GM12878 (cell line): Measurements from ENCODE around the gene TCF25. TPM values are rescaled to one million over a fixed set of nuclear protein-coding genes. Genes with fewer than 3 reads are reported as not detected.
A peak's percentile ranks its signal among the peaks of the same experiment; 100 is the strongest.

ENCODE experiments used
- ASH2L ChIP-seq: fragments of 300-600, 200-600 bp; sonication (generic); IDR thresholded peaks from 2 replicates; pipeline ENCODE4 v1.6.1; 2017; ENCODE audit warnings: low read depth, mild to moderate bottlenecking, borderline replicate concordance
- ATF3 ChIP-seq: IDR thresholded peaks from 2 replicates; pipeline ENCODE4 v1.6.1; 2011; ENCODE audit warnings: low read depth, mild to moderate bottlenecking, low read length, moderate library complexity, borderline replicate concordance; ENCODE audit errors: extremely low read depth
- BCLAF1 ChIP-seq: fragments of 450-650 bp; IDR thresholded peaks from 2 replicates; pipeline ENCODE4 v1.6.1; 2017; ENCODE audit warnings: antibody characterized with exemption, mild to moderate bottlenecking, moderate library complexity
- CREB1 ChIP-seq: IDR thresholded peaks from 2 replicates; pipeline ENCODE4 v1.6.1; 2012; ENCODE audit warnings: low read depth, mild to moderate bottlenecking, inconsistent platforms
- EED ChIP-seq: sonication (generic); IDR thresholded peaks from 2 replicates; pipeline ENCODE4 v1.6.1; 2016; ENCODE audit warnings: antibody characterized with exemption, low read depth
- EGR1 ChIP-seq, 2 experiments: IDR thresholded peaks; 1 replicate in 1 of 2; 2 replicates in 1 of 2; pipeline ENCODE4 v1.6.1; 2011 to 2012; ENCODE audit warnings: low read depth in 2 of 2, low read length in 2 of 2, borderline replicate concordance in 1 of 2, mild to moderate bottlenecking in 1 of 2, moderate library complexity in 1 of 2
- ELK1 ChIP-seq: IDR thresholded peaks from 2 replicates; pipeline ENCODE4 v1.6.1; 2012; ENCODE audit warnings: low read depth, low read length, improper control_type of control experiment
- EP300 ChIP-seq, 2 experiments: fragments of 150-350 bp in 1 of 2; IDR thresholded peaks; 2 replicates each; pipeline ENCODE4 v1.6.1; 2011 to 2012; ENCODE audit warnings: low read depth in 2 of 2, low read length in 2 of 2, borderline replicate concordance in 1 of 2, improper control_type of control experiment in 1 of 2, inconsistent platforms in 1 of 2; ENCODE audit not compliant: control insufficient read depth in 1 of 2
- EZH2 ChIP-seq: IDR thresholded peaks from 2 replicates; pipeline ENCODE4 v1.6.1; 2012; ENCODE audit warnings: low read depth, mild to moderate bottlenecking, control low read depth, inconsistent platforms, low read length, borderline replicate concordance; ENCODE audit not compliant: control insufficient read depth
- HDGF ChIP-seq: fragments of 450-650 bp; IDR thresholded peaks from 2 replicates; pipeline ENCODE4 v1.6.1; 2016; ENCODE audit warnings: antibody characterized with exemption
- IKZF2 ChIP-seq, 2 experiments: fragments of 450-650 bp; IDR thresholded peaks; 2 replicates each; pipeline ENCODE4 v1.6.1; 2017; ENCODE audit warnings: mild to moderate bottlenecking in 2 of 2, moderate library complexity in 2 of 2
- KLF5 ChIP-seq: fragments of 450-650 bp; IDR thresholded peaks from 2 replicates; pipeline ENCODE4 v1.6.1; 2014; ENCODE audit warnings: mild to moderate bottlenecking; ENCODE audit not compliant: partially characterized antibody
- MAX ChIP-seq: IDR thresholded peaks from 2 replicates; pipeline ENCODE4 v1.6.1; 2012; ENCODE audit warnings: low read depth, low read length, improper control_type of control experiment
- MXI1 ChIP-seq: fragments of 150-350 bp; IDR thresholded peaks from 2 replicates; pipeline ENCODE4 v1.6.1; 2011; ENCODE audit warnings: low read depth, mild to moderate bottlenecking, inconsistent platforms, low read length, improper control_type of control experiment
- MYC ChIP-seq: IDR thresholded peaks from 2 replicates; pipeline ENCODE4 v1.6.1; 2011; ENCODE audit warnings: mild to moderate bottlenecking, low read length, moderate library complexity, inconsistent platforms; ENCODE audit not compliant: insufficient read depth, insufficient replicate concordance, insufficient read length, severe bottlenecking
- PKNOX1 ChIP-seq: fragments of 450-650 bp; IDR thresholded peaks from 2 replicates; pipeline ENCODE4 v1.6.1; 2016; ENCODE audit warnings: mild to moderate bottlenecking
- POLR2A ChIP-seq: IDR thresholded peaks from 2 replicates; pipeline ENCODE4 v1.6.1; 2011; ENCODE audit warnings: low read depth, mild to moderate bottlenecking, low read length
- RB1 ChIP-seq: fragments of 450-650 bp; formaldehyde crosslinking; IDR thresholded peaks from 2 replicates; pipeline ENCODE4 v1.6.1; 2017; ENCODE audit warnings: mild to moderate bottlenecking, borderline replicate concordance
- SMC3 ChIP-seq: IDR thresholded peaks from 2 replicates; pipeline ENCODE4 v1.6.1; 2011; ENCODE audit warnings: low read length, improper control_type of control experiment, borderline replicate concordance
- STAT1 ChIP-seq: fragments of 450-650 bp; conservative IDR thresholded peaks from 2 replicates; pipeline ENCODE4 v1.6.1; 2014; ENCODE audit warnings: antibody characterized with exemption, mild to moderate bottlenecking
- TBL1XR1 ChIP-seq: IDR thresholded peaks from 2 replicates; pipeline ENCODE4 v1.6.1; 2012; ENCODE audit warnings: low read depth, low read length, improper control_type of control experiment
- YBX1 ChIP-seq: fragments of 450-650 bp; IDR thresholded peaks from 2 replicates; pipeline ENCODE4 v1.6.1; 2016; ENCODE audit warnings: antibody characterized with exemption
- YY1 ChIP-seq: IDR thresholded peaks from 2 replicates; pipeline ENCODE4 v1.6.1; 2011; ENCODE audit warnings: low read depth, mild to moderate bottlenecking, low read length
- polyA plus RNA-seq, 11 experiments: library from polyadenylated mRNA; depleted of rRNA in 4 of 11; unstranded in 6 of 11; stranded (reverse) in 5 of 11; fragments of >200 nt; fragmentation: Nextera tagmentation in 4 of 11; fragmentation: Illumina TruSeq in 1 of 11; extraction: Ambion mirVana in 4 of 11; extraction: Trizol in 1 of 11; gene quantifications; 1 replicate in 1 of 11; 2 replicates in 10 of 11; pipeline versions ENCODE4 v1.2.1 to v1.2.3, GENCODE V29; 2011 to 2016; ENCODE audit warnings: inconsistent platforms in 2 of 11, missing spikeins in 2 of 11, low read depth in 1 of 11
- total RNA-seq, 4 experiments: library from RNA; depleted of rRNA in 3 of 4; stranded (reverse); fragments of >200 nt in 3 of 4; fragmentation: Illumina TruSeq in 1 of 4; extraction: Trizol in 1 of 4; gene quantifications; 2 replicates each; pipeline versions ENCODE4 v1.2.1 to v1.2.3, GENCODE V29; 2013 to 2021

The TCF25 gene
- total and polyA plus RNA-seq, 10 of the 15 experiments (the other 5 are each of a cell fraction or from before 2014, with no cell fraction given): 8.4 to 130 (median 89.4) TPM

GRCh38 chr16:89917773-89918452 lies 44.5 kb downstream of the TCF25 start (continued):
- TF ChIP-seq EZH2 (no peak), POLR2A (peak; percentile 79), YBX1 (no peak), PKNOX1 (no peak; the same call in 1 of the 2 replicates), MXI1 (peak; percentile 84), ASH2L (no peak), ELK1 (no peak; the same call in 1 of the 2 replicates), MAX (peak; percentile 93), MYC (peak; percentile 88), RB1 (0 out of 2 replicates have a peak, but pooled peaks have one; percentile 33), IKZF2 (IDR thresholded peaks at IDR 0.05) (peak; percentile 73 to 78), EED (peak; percentile 45; the same call in 1 of the 2 replicates), YY1 (peak; percentile 87), EGR1 (IDR thresholded peaks at IDR 0.05; ENCODE audit: borderline replicate concordance in 1 of 2, low read depth in 2 of 2, low read length in 2 of 2) (peak in 1 of 2 experiments; percentile 24; a peak in 1 of 3 replicates), BCLAF1 (no peak), SMC3 (no peak), STAT1 (no peak), KLF5 (no peak), TBL1XR1 (no peak), CREB1 (peak; percentile 68), ATF3 (no peak), EP300 (IDR thresholded peaks at IDR 0.05; ENCODE audit: borderline replicate concordance in 1 of 2, control insufficient read depth in 1 of 2, low read depth in 2 of 2, low read length in 2 of 2) (peak in 1 of 2 experiments; percentile 60; a peak in 1 of 4 replicates), HDGF (peak; percentile 78)
